NCI-H146 (cell line): Measurements from ENCODE around the gene STEAP2.

Experiments used
- DNase-seq: peaks from one replicate; lab custom pipeline; 2025; lab: John Stamatoyannopoulos, UW

Gene STEAP2

DNA sequence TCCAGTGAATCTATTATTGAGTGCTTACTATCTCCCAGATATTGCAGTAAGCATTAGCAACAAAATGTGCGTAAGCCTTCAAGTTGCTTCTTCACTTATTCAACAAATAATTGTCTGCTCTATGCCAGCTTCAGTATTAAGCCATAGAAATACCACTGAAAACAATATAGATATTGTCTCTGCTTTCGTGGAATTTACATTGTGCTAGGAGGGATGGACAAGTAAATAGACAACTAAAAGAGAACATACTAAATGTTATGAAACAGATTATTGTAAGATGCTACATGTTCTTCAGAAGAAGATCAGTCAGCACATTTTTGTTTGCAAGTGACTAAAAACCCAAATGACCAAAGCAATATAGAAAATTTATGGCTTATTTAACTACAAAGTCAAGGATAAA is 60.7 kb downstream of the STEAP2 start:
- no peak for DNase-seq

DNA sequence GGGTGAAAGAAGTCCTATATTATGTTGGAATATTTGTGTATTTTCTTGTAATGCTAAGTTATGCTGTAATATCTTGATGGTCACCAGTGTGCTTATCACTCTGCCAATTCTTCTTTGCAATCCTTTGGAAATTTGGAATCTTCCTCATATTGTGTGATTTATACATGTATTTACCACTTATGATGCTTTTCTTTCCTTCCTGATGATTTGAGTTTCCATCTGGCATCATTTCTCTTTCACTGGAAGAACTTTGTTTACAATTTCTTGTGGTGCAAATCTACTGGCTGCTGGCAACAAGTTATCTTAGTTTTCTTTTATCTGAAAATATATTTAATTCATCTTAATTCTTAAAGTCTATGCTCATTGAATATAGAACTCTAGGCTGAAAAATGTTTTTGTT is 62.6 kb downstream of the STEAP2 start:
- DNase-seq, result no peak

DNA sequence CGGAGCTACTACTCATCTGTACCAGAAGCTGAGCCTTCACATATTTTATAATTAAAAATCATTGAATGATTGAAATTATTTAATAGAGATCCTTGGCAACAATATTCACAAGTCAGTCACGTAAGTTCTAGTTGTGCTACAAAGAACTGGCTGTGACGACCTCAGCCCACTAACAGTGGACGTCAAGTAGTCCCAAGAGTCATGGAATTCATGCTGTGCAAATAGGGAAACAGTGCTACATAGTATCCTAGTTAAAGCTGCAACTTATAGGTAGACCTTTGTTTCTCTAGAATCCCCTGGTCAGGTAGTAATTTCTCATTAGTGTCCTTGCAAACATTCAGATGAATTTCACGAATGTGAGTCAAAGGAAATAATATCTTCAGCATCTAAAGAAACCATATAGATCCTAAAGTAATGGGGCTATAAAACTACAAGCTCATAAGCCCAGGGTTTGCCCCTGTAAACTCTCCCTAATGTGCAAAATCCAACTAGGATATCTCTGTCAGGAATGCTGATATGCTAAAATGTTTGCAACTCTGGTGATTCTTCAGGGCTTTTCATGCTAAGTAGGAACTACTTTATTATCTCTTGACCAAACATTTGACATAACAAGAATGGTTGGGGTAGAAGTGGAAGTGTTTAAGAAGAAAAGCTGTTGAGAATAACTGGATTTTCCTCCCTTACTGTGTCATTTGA is 64.6 kb downstream of the STEAP2 start:
- no peak for DNase-seq
